ENCODE results near the gene RABAC1.
"Not testable (repeated sequence)": the region's sequence is repeated elsewhere in the genome, so short reads cannot be mapped to it uniquely, and the experiment has no call there.

RABAC1 gene

GRCh38 chr19:41959056-41960053 lies at the start of gene RABAC1:
Gene RABAC1 (minus strand): TSS chr19:41959321. CDS start chr19:41959292, 29 bp downstream.
- DNase-seq, result peak; percentile 77 to 86 (median 82)

GRCh38 chr19:42006569-42006968 lies 47.4 kb upstream of the RABAC1 start:
- no peak for DNase-seq

DNA sequence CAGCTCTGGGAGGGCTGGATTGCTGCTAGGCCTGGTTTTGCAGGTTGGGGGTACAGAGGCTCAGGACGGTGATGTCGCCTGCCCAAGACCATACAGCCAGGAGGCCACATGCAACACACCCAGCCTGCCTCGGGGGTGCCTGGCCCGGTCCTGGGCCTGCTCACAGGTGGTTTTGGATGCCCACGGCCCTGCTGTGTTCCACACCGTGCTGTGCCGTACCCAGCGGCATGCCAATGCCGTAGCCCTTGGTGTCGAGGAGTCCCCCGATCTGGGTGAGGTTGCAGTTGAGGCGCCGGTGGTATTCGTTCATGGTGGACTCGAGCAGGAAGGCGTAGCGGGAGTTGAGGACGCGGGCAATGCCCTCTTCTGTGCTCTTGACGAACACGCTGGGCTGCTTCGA lies 46.4 kb upstream of the RABAC1 start:
- no peak for DNase-seq

- DNase-seq, result no peak
These were observed 44.6 kb upstream of the RABAC1 start for GRCh38 chr19:42003506-42004294.

GRCh38 chr19:41999878-42000208 lies 40.7 kb upstream of the RABAC1 start:
- DNase-seq, result no peak

DNA sequence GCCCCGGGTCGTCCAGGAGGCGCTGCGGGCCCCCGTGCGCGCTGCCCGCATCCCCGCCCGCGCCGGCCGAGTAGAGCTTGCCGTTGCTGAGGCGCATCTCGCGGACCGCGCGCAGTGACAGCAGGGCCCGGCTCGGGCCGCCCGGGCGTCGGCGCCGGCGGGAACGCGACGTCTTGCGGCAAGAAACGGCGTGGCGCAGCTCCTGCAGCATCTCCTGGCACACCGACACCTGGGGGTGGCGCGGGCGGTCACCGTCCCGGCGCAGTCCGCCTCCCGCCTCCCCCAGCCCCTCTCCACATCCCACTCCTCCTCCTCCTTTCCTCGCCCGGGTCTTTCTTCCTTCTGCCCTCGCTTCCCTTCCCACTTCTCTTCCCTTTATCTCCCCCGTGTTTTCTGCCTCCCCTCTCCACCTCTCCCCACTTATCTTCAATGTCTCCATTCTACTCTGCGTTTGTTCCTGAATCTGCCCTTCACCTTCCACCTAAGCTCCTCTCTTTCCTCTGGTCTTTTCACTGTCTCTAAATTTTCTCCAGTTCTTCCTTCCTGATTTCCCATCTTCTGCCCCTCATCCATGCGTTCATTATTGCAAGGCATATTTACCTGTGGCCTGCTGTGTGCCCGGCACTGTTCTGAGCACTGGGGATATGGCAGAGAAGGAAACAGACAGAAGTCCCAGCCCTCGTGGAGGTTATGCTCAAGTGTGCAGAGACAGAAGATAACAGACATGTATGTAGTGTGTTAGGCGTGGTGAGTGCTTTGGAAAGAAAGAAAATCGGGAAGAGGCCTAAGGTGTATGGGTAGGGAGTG lies 40.2 kb upstream of the RABAC1 start:
- no peak for DNase-seq

- no peak for DNase-seq
These were observed 39.3 kb upstream of the RABAC1 start for GRCh38 chr19:41998246-41999020.

DNA sequence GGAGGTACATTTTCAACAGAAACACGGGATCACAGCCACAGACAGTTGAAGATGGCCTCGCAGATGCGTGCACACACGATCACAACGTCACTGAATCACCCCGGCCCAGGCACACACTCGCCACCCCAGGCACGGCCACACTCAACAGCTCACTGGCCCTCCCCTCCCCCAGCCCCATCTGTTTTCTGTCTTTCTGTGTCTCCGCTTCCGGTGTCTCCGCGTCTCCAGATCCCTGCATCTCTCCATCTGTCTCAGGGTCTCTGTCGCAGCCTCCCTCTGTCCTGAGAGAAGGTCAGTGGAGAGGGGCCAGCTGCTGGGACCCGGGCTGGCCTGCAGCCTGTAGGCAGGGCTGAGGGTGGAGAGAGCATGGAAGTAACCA lies 38.7 kb upstream of the RABAC1 start:
- DNase-seq, result no peak

DNA sequence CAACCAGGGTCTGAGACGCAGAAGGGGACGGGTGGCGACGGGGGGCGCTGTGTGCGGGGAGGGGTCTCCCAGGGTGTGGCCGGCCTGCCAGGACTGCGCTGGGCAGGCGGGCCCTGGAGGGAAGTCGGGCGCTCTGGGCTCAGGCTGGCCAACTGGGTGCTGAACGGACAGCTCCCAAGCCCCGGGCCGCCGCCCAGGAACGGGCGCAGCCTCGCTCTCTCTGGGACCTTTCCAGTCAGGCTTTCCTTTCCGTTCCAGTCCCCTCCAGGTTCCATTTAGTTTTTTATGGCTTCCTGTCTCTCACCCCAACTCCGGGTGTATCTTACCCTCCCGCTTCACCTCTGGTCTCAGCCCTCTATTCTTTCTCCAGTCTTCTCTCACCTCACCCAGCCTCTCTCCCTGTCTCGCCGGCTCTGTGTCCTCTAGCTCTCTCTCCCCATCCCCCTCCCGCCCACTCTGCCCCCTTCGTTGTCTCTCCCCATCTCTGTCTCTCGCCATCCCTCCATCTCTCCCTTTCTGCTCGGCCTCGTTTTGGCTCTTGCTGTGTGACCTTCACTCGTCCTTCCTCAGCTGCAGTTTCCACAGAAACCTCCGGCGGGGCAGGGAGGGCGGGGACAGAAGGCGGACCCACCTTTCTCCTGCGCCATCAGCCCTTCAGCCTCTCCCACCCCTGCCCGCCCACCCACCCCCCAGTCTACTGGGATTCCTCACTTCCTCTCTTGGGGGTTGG lies 38.2 kb upstream of the RABAC1 start:
- DNase-seq, result peak in 4 of 6 experiments; percentile 6 to 39 (median 26)

GRCh38 chr19:41995959-41996797 lies 37.1 kb upstream of the RABAC1 start:
- no peak for DNase-seq

- DNase-seq, result no peak
These were observed 36.2 kb upstream of the RABAC1 start for GRCh38 chr19:41994994-41995958.

GRCh38 chr19:41994521-41994971 lies 35.4 kb upstream of the RABAC1 start:
- peak in 1 of 6 experiments; percentile 60 for DNase-seq

GRCh38 chr19:41993612-41994483 lies 34.7 kb upstream of the RABAC1 start, which contains the start of gene ATP1A3:
Gene ATP1A3 (minus strand): TSS chr19:41994230. CDS start chr19:41994076, 154 bp downstream.
- DNase-seq, result peak; percentile 8 to 66 (median 52)

GRCh38 chr19:41991925-41992569 lies 32.9 kb upstream of the RABAC1 start:
- DNase-seq, result not testable (repeated sequence)

- no peak for DNase-seq
These were observed 31.9 kb upstream of the RABAC1 start for GRCh38 chr19:41991025-41991424.

GRCh38 chr19:41990615-41991014 lies 31.5 kb upstream of the RABAC1 start:
- no peak for DNase-seq

DNA sequence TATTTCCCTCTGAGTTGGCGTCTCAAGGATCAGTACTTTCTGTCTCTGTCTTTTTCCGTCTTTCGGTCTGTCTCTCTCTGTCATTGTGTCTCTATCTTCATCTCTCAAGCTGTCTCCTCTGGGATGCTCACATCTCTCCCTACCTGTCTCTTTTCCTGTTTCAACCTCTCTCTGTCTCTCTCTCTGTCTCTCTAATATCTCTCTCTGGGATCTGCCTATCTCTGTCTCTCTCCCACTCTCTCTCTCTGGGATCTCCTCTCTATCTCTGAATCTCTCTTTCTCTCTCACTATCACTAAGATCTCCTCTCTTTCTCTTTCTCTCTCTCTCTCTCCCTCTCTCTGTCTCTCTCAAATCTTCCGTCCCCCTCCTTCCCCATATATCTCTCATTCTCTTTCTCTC lies 30.9 kb upstream of the RABAC1 start:
- no peak for DNase-seq
